ENCODE measurements around the gene SYNRG. TPM values are rescaled to one million over a fixed set of nuclear protein-coding genes. Genes with fewer than 3 reads are reported as not detected.

Gene SYNRG
- total RNA-seq, 4 donors from 2014 or later, result 30.2 to 151 (median 56.7) TPM

- in situ Hi-C loops (cut with MboI; ENCODE audit: low pct_ligation_motif_present in 1 of 4, low pct_unique_long_range_greater_than_20kb in 1 of 4, low sequenced_read_pairs in 3 of 4) (no loop called here), intact Hi-C loops (cut with DNase I; ENCODE audit: low total_unique reads) (no loop called here)
- TF ChIP-seq, protein P1, sequence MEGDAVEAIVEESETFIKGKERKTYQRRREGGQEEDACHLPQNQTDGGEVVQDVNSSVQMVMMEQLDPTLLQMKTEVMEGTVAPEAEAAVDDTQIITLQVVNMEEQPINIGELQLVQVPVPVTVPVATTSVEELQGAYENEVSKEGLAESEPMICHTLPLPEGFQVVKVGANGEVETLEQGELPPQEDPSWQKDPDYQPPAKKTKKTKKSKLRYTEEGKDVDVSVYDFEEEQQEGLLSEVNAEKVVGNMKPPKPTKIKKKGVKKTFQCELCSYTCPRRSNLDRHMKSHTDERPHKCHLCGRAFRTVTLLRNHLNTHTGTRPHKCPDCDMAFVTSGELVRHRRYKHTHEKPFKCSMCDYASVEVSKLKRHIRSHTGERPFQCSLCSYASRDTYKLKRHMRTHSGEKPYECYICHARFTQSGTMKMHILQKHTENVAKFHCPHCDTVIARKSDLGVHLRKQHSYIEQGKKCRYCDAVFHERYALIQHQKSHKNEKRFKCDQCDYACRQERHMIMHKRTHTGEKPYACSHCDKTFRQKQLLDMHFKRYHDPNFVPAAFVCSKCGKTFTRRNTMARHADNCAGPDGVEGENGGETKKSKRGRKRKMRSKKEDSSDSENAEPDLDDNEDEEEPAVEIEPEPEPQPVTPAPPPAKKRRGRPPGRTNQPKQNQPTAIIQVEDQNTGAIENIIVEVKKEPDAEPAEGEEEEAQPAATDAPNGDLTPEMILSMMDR (IDR thresholded peaks at IDR 0.05), result no peak
- TF ChIP-seq POLR2A (IDR thresholded peaks at IDR 0.05) (no peak), EP300 (IDR thresholded peaks at IDR 0.05; ENCODE audit: low read depth) (no peak), POLR2AphosphoS5 (IDR thresholded peaks at IDR 0.05) (no peak)
- Histone ChIP-seq H3K27ac (no peak overlapping the region), H3K4me3 (no peak overlapping the region), H3K27me3 (no peaks in the 10 kb centered on the region), H3K9me3 (no peaks in the 10 kb centered on the region), H3K36me3 (peaks cover 0 to 39% (median 20%) of the 10 kb centered on the region in 4 donors), H3K4me1 (peaks cover 5 to 23% (median 20%) of the 10 kb centered on the region in 4 donors)
- no peak for DNase-seq
- 61% methylated on average over 2 of the region's 2 CpGs; no CpG with 5 or more reads in 1 of the 2 donors for WGBS, 2 donors (ENCODE audit: low coverage in 1 of 2)
Measured at GRCh38 chr17:37543637-37544052, 65.6 kb downstream of the SYNRG start.

GRCh38 chr17:37541880-37542660 lies 67.1 kb downstream of the SYNRG start:
- DNase-seq, result no peak
- Histone ChIP-seq H3K9me3 (no peaks in the 10 kb centered on the region), H3K4me3 (no peak overlapping the region), H3K27ac (no peak overlapping the region), H3K4me1 (peaks cover 5 to 21% (median 18%) of the 10 kb centered on the region in 4 donors), H3K36me3 (peaks cover 0 to 54% (median 28%) of the 10 kb centered on the region in 4 donors), H3K27me3 (no peaks in the 10 kb centered on the region)
- TF ChIP-seq POLR2AphosphoS5 (IDR thresholded peaks at IDR 0.05) (no peak), POLR2A (IDR thresholded peaks at IDR 0.05) (no peak), EP300 (IDR thresholded peaks at IDR 0.05; ENCODE audit: low read depth) (no peak)
- TF ChIP-seq, protein P1 (IDR thresholded peaks at IDR 0.05), result no peak
- in situ Hi-C loops (cut with MboI; ENCODE audit: low pct_ligation_motif_present in 1 of 4, low pct_unique_long_range_greater_than_20kb in 1 of 4, low sequenced_read_pairs in 3 of 4), result no loop called here
- 70 to 94% methylated on average over 2 to 9 of the region's 9 CpGs for WGBS, 2 donors (ENCODE audit: low coverage in 1 of 2)
- intact Hi-C loops (cut with DNase I; ENCODE audit: low total_unique reads), result no loop called here

DNA sequence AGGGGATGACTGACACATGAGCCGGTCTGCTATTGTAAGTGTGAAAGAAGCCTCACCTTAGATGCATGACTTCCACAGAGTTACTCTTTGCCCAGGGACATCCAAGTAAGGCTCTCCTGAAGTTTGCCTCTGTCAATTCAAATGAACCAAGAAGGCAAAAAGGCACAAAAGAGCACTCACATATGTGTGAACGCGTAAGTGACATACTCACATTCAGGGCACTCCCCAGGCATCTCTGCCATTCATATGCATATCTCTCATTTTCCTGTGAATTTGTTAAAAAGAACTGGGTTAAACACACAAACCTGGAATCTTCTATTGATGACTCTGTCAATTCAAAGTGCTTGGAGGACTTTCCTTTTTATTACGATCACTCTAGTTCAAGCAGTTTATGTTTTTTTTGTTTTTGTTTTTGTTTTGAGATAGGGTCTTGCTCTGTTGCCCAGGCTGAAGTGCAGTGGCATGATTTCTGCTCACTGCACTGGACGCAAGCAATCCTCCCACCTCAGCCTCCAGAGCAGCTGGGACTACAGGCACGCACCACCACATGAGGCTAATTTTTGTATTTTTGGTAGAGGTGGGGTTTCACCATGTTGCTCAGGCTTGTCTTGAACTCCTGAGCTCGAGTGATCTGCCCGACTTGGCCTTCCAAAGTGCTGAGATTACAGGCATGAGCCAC lies 70.1 kb downstream of the SYNRG start:
- Histone ChIP-seq H3K36me3 (peaks cover 4 to 76% (median 40%) of the 10 kb centered on the region in 4 donors), H3K9me3 (no peaks in the 10 kb centered on the region), H3K27me3 (no peaks in the 10 kb centered on the region), H3K27ac (no peak overlapping the region), H3K4me1 (peaks cover 0 to 5% (median 2%) of the 10 kb centered on the region in 4 donors), H3K4me3 (no peak overlapping the region)
- intact Hi-C loops (cut with DNase I; ENCODE audit: low total_unique reads) (no loop called here), in situ Hi-C loops (cut with MboI; ENCODE audit: low pct_ligation_motif_present in 1 of 4, low pct_unique_long_range_greater_than_20kb in 1 of 4, low sequenced_read_pairs in 3 of 4) (no loop called here)
- DNase-seq, result no peak
- WGBS, 2 donors (ENCODE audit: low coverage in 1 of 2), result 88 to 97% methylated on average over 4 to 8 of the region's 8 CpGs
- TF ChIP-seq POLR2AphosphoS5 (IDR thresholded peaks at IDR 0.05) (no peak), EP300 (IDR thresholded peaks at IDR 0.05; ENCODE audit: low read depth) (no peak), POLR2A (IDR thresholded peaks at IDR 0.05) (no peak)
- TF ChIP-seq, protein P1 (IDR thresholded peaks at IDR 0.05), result no peak

GRCh38 chr17:37535906-37536305 lies 73.3 kb downstream of the SYNRG start:
- in situ Hi-C loops (cut with MboI; ENCODE audit: low pct_ligation_motif_present in 1 of 4, low pct_unique_long_range_greater_than_20kb in 1 of 4, low sequenced_read_pairs in 3 of 4), result no loop called here
- no peak overlapping the region for H3K4me3 ChIP-seq
- H3K4me1 ChIP-seq, result no peaks in the 10 kb centered on the region
- H3K9me3 ChIP-seq, result no peaks in the 10 kb centered on the region
- intact Hi-C loops (cut with DNase I; ENCODE audit: low total_unique reads), result no loop called here
- peaks cover 4 to 72% (median 38%) of the 10 kb centered on the region in 4 donors for H3K36me3 ChIP-seq
- TF ChIP-seq POLR2A (IDR thresholded peaks at IDR 0.05) (no peak), POLR2AphosphoS5 (IDR thresholded peaks at IDR 0.05) (no peak), EP300 (IDR thresholded peaks at IDR 0.05; ENCODE audit: low read depth) (no peak)
- TF ChIP-seq, protein P1 (IDR thresholded peaks at IDR 0.05), result no peak
- WGBS, 2 donors (ENCODE audit: low coverage in 1 of 2), result 83 to 94% methylated on average over 5 of the region's 5 CpGs
- no peak for DNase-seq
- H3K27ac ChIP-seq, result no peak overlapping the region
- H3K27me3 ChIP-seq, result no peaks in the 10 kb centered on the region
